Measurements from ENCODE around the gene RNF187.
A peak's percentile ranks its signal among the peaks of the same experiment; 100 is the strongest.
"Not testable (repeated sequence)": the region's sequence is repeated elsewhere in the genome, so short reads cannot be mapped to it uniquely, and the experiment has no call there.

The RNF187 gene

DNA sequence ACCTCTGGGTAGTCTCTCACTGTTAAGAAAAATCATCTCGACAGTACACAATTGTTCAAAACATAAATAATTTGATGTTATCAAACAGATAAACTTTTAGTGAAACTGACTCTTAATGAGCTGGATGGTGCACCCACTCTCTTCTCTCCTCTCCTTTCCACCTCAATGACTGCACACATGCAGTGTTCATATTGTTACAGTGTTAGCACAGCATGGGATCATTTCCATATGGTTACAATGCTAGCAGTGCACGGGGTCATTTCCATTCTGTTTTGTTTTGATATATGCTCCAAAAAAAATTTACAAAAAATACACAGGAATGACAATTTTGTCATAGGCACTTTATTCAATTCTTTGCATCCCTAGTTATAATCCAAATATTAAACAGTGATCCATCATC lies 26.4 kb upstream of the RNF187 start:
- DNase-seq (ENCODE audit: low read depth in 2 of 2): no peak

DNA sequence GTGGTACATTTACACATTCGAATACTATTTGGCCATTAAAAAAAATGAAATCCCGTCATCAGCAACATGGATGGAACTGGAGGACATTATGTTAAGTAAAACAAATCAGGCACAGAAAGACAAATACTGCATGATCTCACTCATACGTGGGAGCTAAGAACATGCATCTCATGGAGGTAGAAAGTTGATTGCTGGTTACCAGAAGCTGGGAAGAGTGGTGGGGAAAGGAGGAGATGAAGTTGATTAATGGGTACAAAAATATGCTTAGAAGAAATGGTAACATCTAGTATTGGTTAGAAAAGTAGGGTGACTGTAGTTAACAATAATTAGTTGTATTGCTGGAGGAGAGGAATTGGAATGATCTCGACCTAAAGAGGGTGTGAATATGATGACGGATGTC lies 24.6 kb upstream of the RNF187 start:
- no peak for DNase-seq (ENCODE audit: low read depth in 2 of 2)

DNA sequence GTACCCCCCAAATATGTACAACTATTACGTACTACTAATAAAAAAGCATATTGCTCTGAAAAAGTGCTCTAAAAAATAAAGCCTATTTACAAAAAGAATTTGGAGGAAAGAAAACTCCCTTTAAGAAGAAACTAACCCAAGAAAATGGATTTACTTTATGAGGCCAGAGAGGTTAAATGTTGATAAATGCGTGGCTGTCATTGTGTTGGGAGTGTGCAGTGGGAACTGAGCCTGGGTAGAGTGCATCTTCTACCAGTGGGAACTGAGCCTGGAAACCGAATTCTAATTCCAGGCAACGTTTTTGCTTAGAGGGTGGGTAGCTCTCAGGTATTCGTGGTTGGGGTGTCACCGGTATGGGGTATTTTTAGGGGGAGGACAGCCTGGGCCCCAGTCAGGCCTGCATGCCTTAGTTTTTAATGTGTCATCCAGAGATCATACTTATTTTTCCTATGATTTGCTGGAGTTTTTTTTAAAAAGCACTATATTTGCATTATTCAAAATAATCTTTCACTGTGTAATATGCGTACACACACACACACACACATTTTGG lies 24.1 kb upstream of the RNF187 start:
- DNase-seq (ENCODE audit: low read depth in 2 of 2): no peak

GRCh38 chr1:228463559-228464455 lies 23.4 kb upstream of the RNF187 start:
- DNase-seq (ENCODE audit: low read depth in 2 of 2): peak; percentile 72 to 73

DNA sequence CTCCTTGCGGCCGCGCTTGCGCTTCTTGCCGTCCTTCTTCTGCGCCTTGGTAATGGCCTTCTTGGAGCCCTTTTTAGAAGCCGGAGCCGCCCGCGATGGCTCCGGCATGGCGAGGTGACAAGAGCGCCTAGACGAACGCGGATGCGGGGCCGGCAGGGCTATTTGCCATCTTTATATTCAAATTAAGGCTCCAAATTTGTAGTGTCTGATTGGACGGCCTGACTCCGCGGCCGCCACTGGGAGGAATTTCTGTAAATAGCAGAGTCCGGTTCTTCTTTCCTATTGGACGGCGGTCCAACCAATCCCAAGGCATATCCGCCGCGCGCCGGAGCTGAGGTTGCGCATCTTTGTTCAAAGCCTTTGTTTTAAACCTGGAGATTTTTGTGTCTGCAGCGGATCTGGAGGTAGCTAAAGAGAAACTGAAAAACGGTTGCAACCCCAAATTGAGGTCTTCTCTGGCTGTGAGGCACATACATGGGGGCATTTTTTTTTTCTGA lies 22.6 kb upstream of the RNF187 start:
- DNase-seq (ENCODE audit: low read depth in 2 of 2): peak; percentile 81 to 84

GRCh38 chr1:228465141-228465540 lies 22.0 kb upstream of the RNF187 start:
- no peak for DNase-seq (ENCODE audit: low read depth in 2 of 2)

- no peak for DNase-seq (ENCODE audit: low read depth in 2 of 2)
Observed at GRCh38 chr1:228465571-228466146, 21.5 kb upstream of the RNF187 start.

- not testable (repeated sequence) for DNase-seq (ENCODE audit: low read depth in 2 of 2)
Observed at GRCh38 chr1:228468188-228468587, 19.0 kb upstream of the RNF187 start.

DNA sequence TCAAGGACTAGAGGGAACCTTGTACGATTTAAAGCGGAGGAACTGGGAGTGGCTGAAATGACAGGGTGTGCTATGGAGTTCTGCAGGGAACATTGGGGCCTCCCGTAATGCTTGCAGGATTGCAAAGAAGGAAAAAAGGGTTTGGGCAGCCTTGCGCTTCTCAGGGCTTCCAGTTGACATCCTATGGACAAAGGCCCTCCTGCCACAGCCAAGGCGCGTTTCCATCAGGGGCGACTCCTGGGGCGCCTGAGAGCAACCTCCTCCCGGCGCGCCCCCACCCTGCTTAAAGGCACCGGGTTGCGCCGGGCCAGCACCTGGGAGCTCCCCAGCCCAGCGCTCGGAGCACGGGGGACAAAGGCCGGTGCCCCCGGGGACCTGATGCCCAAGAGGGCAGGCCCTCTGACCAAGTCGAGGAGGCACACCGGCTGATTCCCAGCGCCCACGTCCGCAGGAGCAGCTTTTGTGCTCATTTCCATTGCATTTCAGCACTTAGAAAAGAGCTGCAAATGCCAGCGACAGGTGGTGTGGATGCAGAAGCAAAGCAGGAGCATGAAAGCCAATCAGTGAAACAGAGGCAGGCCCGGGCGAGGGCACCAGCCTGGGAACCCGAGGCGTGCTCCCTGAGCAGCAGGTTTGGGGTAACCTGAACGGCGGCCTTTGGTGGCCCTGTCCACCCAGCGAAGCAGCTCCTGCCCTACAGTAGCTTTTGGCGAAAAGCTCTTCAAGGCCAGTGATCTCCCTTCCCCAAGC lies 17.6 kb upstream of the RNF187 start:
- no peak for DNase-seq (ENCODE audit: low read depth in 2 of 2)

DNA sequence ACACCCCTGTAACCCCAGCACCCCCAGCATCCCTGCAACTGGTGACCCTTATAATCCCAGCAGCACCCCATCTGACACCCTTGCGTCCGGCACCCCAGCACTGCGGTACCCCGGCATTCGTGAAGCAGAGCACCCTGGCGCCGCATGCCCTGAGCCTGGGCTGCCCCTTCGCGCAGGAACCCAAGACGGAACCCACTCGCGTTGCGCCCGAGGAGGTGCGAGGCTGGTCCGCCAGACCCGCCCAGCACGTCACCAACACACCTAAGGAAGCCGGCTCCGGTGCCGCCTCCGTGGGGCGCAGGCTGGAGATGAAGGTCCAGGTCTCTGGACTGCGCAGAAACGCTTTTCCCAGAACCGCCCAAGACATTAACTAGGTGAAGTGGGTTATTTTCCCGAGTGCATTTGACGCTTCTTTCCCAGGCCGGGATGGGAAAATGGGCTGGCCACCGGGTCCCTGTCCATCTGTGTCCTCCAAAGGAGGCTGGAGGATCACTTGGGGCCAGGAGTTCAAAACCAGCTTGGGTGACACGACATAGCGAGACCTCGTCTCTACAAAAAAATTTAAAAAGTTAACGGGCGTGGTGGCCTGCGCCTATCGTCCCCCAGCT lies 15.9 kb upstream of the RNF187 start:
- no peak for DNase-seq (ENCODE audit: low read depth in 2 of 2)

DNA sequence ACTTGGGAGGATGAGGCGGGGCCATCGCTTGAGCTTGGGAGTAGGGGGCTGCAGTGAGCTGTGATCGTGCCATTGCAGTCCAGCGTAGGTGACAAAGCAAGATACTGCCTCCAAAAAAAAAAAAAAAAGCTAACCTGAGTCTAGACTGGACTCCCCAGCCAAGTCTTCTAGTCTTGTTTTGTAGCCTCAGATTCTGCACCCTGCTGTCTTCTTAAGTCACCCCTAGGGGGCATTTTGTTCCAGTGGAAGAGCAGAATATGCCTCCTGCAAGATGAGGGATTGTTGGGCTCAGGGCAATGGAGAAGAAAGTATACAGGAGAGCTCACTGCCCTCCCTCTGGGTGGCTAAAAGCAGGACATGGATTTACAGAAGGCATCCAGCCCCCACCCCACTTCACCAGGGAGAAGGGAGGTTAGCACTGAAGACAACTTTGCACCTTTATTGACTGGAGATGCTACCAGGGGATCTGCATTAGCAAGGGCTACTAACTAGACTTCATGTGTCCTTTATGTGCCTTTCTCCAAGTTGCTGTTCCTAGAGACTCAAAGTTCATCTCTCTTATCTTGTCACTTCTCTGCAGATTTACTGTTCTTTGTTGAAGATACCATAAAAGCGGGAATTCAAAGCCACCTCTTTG lies 15.3 kb upstream of the RNF187 start:
- no peak for DNase-seq (ENCODE audit: low read depth in 2 of 2)

- no peak for DNase-seq (ENCODE audit: low read depth in 2 of 2)
Observed at GRCh38 chr1:228472655-228473054, 14.5 kb upstream of the RNF187 start.

DNA sequence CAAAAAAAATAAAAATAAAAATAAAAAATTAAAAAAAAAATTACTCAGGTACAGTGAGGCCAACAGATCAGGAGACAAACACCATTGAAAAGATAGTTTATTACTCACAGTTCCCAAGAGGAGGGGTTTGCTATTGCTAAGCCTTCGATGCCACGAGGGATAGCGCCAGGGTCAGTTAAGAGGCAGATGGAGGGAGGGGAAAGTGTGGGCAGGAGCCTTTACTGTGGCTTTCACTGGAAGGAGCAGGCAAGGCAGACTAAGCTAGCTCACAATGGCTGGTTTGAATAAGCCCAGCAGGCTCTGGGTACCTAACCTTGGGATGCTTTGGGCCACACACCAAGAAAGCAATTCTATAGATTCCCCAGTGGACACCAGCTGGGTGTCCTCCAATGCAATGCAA lies 12.7 kb upstream of the RNF187 start:
- no peak for DNase-seq (ENCODE audit: low read depth in 2 of 2)

- no peak for DNase-seq (ENCODE audit: low read depth in 2 of 2)
Observed at GRCh38 chr1:228475812-228476211, 11.4 kb upstream of the RNF187 start.

- DNase-seq (ENCODE audit: low read depth in 2 of 2): no peak
Observed at GRCh38 chr1:228477263-228477662, 9.9 kb upstream of the RNF187 start.

GRCh38 chr1:228478326-228478725 lies 8.9 kb upstream of the RNF187 start:
- DNase-seq (ENCODE audit: low read depth in 2 of 2): no peak

DNA sequence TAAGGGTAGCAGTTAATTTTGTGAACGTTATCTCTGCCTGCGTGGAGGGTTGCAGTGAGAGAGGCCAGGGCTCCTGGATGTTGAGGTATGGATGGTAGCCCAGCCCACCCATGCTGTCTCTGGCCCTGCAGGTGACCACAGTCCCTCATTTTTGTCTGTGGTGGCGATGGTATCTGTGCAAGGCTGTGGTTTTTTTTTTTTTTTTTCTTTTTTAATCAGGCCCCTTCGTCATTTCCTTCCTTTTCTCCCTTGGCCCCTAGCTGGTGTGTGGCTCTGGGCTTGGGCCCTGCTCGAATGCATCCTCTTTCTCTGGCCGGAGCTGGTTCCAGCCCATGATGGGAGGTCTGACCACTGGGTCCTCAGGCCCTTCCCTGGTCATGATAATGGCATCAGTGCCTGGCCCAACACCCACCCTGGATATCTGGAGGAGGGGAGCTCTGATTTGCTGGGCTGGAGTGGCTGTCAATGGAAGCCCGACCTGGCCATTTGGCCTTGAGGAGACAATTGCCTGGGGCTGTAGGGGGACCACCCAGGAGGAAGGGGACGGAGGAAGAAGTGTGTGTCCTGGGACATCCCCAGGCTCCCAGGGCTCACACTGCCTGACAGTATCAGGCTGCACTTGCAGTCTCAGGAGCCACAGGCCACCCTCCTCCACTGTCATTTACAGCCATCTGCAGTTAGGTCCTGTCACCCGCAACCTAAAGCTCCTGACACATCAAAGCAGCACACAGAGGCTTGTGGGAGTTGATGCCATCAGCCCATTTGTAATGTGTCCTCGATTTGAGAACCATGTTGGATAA lies 8.1 kb upstream of the RNF187 start:
- no peak for DNase-seq (ENCODE audit: low read depth in 2 of 2)

GRCh38 chr1:228483789-228484188 lies 3.4 kb upstream of the RNF187 start:
- DNase-seq (ENCODE audit: low read depth in 2 of 2): no peak

- DNase-seq (ENCODE audit: low read depth in 2 of 2): peak; percentile 78 to 79
Observed at GRCh38 chr1:228486596-228487335, 416 bp upstream of the RNF187 start.
